HG03045 (cell line): Measurements from ENCODE around the gene ZNF22.

ENCODE experiments used
- ATAC-seq: cut with Tn5 transposase; IDR thresholded peaks from one replicate; pipeline ENCODE4 v1.9.1; 2021; ENCODE audit warnings: mild to moderate bottlenecking, moderate library complexity; ENCODE audit not compliant: unreplicated experiment

Gene ZNF22

GRCh38 chr10:44963772-44964633 is 36.7 kb upstream of the ZNF22 start:
- ATAC-seq, result no peak

GRCh38 chr10:44965104-44965503 is 35.6 kb upstream of the ZNF22 start:
- ATAC-seq, result no peak

GRCh38 chr10:44965651-44966097 is 35.0 kb upstream of the ZNF22 start:
- ATAC-seq, result peak; percentile 40

DNA sequence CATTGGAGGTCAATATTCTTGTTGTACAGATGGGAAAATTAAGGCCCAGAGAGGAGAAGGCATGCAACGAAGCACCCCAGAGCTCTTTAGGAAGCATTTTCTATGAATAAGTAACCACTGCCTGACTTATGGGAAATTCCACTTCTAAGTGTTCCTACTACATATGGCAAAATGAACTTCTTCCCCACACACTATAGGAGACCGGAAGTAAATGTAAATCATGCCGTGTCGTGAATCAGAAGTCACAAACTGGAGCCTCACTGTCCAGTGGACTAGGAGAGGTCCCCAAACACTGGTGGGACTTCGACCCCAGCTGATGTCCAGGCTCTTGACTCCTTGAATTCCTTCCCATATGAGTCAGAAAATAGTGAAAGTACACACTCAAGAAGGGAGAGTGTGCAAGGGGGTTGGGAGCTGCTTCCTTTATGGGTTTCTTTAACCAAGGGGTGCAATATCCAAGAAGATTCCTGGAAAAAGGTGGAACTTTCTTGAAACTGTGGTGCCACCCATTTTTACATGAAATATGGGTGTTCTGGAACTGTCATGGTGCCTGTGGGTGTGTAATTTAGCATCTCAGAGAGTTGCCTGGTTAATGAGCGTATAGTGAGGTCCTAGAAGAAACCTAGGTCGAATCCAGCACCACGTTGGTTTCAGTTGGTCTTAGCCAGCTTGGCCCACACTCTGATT is 34.5 kb upstream of the ZNF22 start:
- peak; percentile 18 for ATAC-seq

DNA sequence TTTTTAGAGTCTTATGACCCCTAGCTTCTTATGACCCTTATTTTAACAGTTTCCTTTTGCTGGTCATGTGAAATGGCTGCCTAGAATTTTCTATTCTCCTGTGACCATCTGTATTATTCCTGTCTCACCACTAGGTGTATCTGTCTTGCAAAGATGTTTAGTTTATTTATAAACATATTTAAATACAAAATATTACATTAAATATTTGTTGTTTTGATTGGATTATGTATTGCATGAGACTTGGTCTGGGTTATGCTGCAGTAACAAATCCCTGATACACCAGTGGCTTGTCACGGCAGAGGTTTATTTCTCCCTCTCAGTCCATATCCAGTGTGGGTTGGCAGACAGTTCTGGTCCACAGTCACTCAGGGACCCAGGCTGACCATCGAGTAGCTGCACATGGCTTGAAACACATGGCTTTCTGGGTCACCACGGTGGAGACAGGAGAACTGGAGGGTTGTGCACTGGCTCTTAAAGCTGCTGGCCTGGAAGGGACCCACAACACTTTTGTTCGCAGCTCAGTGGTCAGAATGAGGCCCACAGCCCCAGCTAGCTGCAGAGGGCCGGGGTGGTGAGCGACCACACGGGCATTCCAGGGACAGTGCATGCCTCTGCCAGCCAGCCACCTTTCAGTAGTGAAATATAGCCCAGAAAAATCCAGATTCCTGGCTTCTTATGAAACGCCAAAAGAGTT is 33.8 kb upstream of the ZNF22 start:
- ATAC-seq, result no peak

DNA sequence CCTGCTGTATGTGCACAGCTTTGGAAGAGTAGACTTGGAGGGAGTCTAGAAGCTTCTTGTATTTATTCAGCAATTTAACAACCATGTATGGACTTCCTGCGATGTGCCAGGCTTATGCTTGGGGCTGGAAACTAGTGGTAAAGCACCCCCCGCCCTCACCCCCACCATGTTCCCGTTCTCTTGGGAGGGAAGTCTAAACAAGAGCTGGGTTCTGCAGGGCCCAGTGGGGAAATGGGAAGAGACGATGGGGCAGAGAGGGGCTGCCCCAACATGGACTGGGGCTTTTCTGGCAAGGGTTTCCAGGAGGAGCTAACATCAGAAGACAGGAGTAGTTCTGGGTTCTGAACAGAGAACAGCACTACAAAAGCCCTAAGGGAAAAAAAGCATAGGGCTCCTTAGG is 33.1 kb upstream of the ZNF22 start:
- no peak for ATAC-seq

DNA sequence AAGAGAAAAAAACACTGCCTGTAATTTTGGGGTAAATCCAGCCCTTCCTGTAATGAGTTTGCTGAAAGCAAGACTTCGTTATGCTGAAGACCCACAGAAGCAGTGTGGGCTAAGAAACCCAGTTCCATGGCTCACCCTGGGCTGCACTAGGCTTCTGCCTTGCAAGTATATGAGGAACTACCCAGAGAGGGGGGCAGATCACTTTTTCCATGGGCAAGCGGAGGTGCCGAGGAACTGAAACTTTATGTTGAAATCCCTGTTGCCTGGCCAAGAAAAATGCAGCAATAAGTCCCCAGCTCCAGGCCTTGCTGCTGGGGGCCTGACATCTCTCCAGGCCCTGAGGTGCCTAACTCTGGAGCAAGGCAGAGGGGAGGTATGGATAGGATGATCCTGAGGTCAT is 32.6 kb upstream of the ZNF22 start:
- ATAC-seq, result no peak

GRCh38 chr10:44968500-44969400 is 32.0 kb upstream of the ZNF22 start:
- no peak for ATAC-seq

GRCh38 chr10:44969854-44970253 is 30.9 kb upstream of the ZNF22 start:
- ATAC-seq, result no peak

- no peak for ATAC-seq
Observed at GRCh38 chr10:44970812-44971395, 29.8 kb upstream of the ZNF22 start.

GRCh38 chr10:44971434-44971833 is 29.3 kb upstream of the ZNF22 start:
- ATAC-seq, result no peak

DNA sequence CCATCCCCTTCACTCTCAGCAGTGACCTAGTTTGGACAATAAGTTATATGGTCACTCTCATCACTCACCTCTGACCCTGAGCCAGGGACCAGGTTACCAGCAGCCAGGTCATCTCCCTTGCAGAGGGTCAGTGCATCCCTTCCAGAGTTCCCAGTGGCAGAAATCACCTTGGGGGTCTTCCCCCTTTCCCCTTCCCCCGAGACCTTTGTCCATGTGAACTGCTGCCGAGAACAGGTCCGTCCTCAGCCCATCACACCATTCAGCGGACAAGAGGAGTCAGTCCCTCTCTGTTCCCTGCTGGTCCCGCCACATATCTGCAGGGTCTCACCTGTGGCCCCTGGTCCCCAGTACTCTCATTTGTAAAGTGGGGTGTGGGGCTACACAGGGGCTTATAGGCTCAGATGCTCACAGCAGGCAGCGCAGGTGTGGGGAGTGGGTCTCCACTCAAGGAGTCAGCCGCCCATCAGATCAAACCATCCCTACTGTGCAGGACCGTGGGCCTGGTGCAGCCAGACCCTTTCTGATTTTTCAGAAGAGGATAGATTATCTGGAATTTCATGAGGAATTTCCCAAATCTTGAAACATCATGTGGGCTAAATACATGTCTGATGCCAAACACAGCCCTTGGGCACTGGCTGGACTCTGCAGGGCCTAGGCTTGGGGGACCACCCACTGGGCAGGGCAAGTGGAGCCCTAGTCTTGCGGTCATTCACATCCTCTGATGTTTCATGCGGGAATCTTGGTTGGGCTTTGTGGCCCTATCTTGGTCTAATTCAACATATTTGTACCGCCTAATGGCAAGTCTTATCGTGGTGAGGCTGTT is 28.6 kb upstream of the ZNF22 start:
- ATAC-seq, result no peak

DNA sequence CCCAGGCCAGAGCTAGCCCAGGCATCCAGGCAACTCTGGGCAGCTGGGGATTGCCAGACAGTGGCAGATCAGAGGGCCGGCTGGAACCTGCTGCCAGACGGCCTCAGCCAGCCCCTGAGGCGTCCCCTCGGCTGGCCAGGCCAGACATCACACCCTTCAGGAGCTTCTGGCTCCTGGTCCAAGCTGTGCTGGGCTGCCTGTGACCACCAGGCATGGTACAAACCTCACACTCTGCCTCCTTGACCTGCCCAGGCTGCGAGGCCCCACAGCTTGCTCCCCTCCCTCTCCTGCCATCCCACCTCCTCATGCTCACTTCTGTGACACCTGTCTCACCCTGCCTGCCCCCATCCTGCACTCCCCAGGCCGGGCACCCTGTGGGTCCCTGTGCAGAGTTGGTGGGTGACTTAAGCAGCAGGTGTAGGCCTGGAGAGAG is 27.8 kb upstream of the ZNF22 start:
- ATAC-seq, result no peak

DNA sequence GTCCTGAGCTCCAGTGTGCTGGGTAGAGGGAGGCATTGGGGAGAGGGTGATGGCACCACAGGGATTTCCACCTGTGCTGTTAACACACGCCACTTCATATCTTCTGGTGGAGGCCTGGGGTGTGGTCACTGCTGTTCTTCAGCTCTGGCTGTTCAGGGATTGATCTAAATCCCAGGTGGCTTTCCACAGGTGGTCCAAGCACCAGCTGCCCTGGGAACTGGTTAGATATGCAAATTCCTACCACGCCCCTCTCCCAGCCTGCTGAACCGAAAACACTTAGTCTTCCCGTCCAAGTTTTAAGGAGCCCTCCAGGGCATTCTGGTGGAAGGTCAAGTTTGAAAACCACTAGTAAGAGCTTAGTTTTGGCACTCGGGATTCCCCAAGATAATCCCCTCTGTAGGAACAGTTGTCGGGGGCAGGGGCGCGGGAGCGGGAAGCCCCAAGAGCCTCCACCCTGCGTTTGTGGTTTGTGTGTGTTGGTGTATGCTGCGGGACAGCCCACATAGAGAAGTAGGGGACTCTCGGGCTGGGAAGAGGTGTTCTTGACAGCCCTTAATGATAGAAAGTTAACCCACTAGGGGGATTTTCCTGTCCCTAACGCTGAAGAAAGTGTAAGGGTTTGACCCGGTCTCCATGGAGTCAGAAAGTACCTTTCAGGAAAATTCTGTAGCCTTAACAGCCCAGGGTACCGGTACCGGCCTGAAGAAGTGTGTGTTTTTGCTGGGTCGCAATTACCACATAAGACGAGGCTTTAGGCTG is 27.2 kb upstream of the ZNF22 start:
- no peak for ATAC-seq

DNA sequence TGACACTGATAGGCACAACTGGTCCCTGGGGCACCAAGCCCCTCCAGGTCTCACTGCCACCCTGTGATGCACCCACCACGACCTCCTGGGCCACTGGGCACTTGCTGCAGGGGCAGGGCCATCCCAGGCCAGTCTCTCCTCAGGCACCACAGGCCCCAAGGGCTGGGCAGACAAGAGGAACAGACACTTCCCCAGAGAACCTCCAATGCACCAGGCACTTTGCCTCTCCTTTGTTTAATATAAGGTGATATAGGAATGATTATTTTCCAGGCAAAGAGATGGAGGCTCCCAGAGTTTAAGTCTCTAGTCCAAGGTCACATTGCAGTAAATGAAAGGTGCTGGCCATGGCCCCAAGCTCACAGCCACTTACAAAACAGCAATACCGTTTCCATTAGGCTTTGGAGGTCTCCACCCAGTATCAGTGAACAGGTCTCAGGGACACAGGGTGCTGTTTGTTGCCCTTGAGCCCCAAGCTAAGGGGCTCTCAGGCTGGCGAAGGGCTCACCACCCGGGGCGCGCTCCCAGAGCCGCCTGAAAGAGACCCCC is 26.6 kb upstream of the ZNF22 start:
- ATAC-seq, result no peak

DNA sequence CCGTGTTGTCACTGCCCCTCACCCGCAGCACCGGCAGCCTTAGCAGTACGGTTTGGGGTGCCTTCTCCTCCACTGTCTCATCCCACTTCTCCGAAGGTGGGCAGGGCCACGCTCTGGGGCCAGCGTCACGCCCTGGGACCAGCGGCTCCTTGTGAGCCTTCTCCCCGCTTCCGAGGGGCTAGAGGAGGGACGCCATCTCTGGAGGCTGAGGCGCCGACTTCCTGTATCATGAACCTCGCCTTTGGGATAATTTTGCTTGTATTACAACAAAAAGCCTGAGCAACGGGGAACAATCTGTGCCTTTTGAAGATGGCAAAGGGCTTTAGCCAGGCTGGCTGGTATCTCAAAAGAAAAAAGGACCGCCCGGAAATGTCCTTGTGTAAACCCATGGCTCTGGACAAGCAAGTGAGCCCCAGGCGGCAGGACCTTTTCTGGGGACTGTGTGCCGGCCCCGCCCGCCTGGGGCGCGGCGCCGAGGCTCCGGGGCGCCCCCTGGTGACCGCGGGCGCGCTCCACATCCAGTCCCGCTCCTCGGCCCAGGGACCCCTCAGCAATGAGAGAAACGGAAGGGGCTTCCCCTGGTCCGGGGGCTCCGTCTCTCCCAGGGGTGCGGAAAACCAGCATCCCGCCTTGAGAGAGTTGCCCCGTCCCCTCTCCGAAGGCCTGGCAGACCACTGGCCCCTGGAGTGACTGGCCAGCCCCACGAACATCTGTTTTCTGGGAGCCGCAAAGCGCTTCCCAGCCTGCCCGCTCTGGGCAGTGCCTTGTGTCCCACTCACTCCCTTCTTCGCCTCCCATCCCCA is 25.9 kb upstream of the ZNF22 start:
- ATAC-seq, result peak; percentile 60
